GM18526 (cell line): ENCODE measurements around the gene IFITM10.

Experiments used
- POLR2A ChIP-seq: IDR thresholded peaks from 3 replicates; pipeline ENCODE4 v1.6.1; 2011; ENCODE audit not compliant: insufficient read length; ENCODE audit errors: extremely low read depth

The IFITM10 gene

GRCh38 chr11:1751531-1751921 lies 1.1 kb upstream of the IFITM10 start:
- TF ChIP-seq POLR2A = no peak

DNA sequence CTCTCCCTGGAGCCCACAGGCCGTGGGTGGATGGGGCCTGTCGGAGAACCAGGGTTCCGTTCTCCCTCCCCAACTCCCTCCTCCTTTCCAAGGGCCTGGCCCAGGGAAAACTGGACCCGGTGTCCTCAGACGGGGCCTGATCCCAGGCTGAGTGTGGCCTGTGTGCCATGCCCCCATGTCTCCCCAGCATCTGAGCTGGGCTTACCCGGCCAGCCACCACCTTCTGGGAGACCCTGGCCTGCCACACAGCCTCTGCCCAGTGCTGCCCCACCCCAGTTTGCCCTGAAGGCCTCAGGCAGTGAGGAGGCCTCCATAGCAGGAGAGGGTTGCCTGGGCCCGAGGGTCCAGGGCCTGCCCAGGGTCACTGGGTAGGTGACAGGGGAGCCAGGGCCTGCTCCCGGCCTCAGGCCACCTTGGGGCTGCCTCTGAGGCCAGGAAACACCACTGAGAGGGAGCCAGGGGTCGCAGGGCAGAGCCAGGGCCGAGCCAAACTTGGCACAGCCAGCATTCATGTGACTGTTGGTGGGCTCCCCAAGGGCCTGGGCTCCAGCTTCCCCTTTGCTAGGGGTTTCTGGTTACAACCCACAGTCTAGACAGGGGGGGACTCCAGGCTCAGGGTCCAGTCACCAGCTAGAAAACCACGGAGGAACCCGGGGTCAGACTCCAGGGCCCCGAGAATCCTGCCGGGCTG lies 590 bp upstream of the IFITM10 start:
- no peak for TF ChIP-seq POLR2A

- TF ChIP-seq POLR2A = no peak
Observed at GRCh38 chr11:1749395-1750351, 722 bp downstream of the IFITM10 start.

DNA sequence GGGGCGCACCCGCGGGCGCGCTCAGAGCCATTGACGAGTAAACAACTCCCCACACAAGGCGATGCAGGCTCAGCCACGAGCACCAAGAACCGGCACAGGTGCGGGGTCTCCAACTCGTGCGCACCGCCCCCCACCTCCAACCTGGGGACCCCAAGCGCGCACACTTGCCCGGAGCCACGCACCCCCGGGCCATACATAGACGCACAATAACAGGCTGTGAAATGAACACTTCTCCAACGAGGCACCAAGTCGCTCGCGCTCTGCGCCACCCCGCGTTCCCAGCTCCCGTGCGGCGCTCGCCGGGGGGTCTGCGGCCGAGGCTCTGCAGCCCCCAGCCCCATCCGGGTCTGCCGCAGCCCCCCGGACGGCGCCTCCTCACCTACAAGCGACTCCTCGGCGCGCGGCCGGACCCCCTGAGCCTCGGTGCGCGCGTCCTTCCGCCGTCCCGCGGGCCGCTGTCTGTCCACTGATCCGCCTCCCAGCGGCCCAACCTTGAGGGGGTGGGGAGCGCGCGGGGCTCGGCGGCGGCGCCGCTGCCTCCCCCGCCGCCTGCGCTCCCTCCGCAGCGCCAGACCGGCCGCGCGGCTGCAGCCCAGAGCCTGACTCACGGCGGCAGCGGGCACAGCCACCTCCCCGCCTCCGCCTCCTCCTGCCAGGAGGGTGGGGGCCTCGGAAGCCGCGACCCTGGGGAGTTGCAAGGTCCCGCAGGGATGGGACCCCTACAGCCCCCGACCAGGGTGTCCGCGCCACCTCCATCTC lies 1.6 kb downstream of the IFITM10 start:
- TF ChIP-seq POLR2A = no peak

GRCh38 chr11:1747753-1748635 lies 2.4 kb downstream of the IFITM10 start:
- TF ChIP-seq POLR2A = no peak

DNA sequence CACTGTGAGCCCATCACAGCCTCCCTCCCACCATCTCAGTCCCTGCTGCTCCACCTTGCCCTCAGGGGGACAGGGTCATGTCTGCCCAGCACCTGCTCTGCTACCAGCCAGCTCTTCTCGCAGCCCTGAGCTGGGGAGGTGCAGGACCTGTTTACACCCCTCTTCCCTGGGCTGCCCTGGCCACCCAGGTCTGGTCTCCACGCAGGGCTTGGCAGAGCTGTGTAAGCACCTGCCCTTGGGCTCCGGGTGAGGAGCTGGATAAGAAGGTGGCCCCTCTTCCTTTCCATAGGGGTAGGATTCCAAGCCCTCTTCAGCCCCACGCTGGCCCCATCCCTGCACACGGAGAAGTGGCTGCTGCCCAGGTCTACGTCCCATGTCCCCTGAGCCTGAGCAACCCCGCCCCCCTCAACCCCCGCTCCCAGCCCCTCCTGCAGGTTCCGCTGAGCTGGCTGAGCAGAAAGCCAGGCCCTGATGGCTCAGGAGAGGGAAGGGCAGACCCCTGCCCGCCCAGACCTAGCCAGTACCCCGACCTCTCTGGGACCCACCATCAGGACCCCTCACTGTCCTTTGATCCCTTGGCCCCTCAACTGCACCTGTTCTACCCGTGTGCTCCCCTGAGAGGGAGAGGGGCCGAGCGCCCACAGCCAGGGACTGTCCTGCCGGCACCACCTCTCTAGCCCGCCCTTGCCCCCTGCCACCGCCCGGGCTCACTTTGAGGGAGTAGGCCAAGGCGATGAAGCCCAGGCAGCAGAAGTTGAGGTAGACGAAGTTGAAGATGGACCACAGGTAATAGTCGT lies 3.2 kb downstream of the IFITM10 start:
- no peak for TF ChIP-seq POLR2A

- no peak for TF ChIP-seq POLR2A
Observed at GRCh38 chr11:1746511-1746931, 3.9 kb downstream of the IFITM10 start.

DNA sequence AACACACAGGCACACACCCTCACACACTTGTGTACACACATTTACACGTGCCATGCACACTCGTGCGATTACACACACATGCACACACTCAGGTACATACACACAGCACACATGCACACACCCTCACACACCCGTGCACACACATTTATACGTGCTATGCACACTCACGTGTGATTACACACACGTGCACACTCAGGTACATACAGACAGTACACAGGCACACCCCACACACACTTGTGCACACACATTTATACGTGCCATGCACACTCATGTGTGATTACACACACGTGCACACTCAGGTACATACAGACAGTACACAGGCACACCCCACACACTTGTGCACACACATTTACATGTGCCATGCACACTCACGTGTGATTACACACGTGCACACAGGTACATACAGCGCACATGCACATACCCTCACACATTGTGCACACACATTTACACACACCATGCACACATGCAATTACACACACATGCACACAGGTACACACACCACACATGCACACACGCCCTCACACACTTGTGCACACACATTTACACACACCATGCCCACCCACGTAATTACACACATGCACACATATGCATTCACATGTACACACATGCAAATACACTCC lies 4.6 kb downstream of the IFITM10 start:
- TF ChIP-seq POLR2A = no peak

- TF ChIP-seq POLR2A = no peak
Observed at GRCh38 chr11:1744891-1745700, 5.3 kb downstream of the IFITM10 start.

GRCh38 chr11:1744137-1744886 lies 6.1 kb downstream of the IFITM10 start:
- TF ChIP-seq POLR2A = no peak

DNA sequence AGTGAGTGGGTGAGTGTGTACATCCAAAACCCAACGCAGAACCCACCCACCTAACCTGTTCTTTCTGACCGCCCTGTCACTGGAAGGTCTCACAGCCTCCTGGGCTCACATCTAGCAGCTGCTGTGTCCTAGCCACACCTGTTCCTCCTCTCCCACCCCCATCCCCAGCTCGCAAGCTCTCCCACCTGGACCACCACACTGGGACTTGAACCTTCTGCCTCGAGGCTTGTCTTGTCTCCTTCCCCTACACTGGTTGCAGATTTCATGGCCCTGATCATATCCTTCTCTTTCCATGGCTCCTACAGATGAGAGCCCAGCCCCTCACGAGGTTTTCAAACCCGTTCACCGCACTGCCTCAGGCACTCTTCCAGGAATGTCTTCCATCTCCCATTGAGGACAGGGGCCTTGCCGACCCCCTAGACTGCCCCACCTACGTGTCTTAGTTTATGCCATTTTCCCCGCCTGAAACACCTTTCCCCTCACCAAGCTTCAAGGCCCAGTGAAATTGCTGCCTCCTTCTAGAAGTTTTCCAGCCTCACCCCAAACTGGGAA lies 6.7 kb downstream of the IFITM10 start:
- TF ChIP-seq POLR2A = no peak

- no peak for TF ChIP-seq POLR2A
Observed at GRCh38 chr11:1742869-1743584, 7.4 kb downstream of the IFITM10 start.
